ENCODE data around the gene EPN1.

DNA sequence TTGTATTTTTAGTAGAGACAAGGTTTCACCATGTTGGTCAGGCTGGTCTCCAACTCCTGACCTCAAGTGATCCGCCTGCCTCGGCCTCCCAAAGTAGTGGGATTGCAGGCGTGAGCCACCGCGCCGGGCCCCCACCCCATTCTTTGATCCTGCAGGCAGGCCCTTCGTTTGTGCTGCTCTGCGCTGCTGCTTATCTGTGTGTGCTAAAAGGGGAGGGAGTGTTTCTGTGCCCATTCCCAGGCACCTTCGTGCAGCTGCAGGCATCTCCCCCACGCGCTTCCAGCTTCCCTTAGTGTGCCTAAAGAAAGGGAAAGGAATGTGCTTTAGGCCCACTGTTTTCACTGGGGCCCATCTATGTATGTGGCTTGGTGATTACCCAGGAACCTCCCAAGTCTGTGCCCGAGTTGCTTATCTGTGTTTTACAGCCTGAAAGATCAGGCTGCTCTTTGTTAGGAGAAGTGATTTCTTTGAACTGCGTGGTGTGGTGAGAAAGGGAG, 27.2 kb downstream of the EPN1 start:
- TF ChIP-seq POLR2AphosphoS5 (IDR thresholded peaks at IDR 0.05; ENCODE audit: borderline replicate concordance, low read depth, low read length) (no peak), EZH2 (IDR thresholded peaks at IDR 0.05) (no peak), FOXP2 (optimal IDR thresholded peaks at IDR 0.05; ENCODE audit: control extremely low read depth, extremely low read length, insufficient read depth) (no peak)
